ENCODE results near the gene NCLN. TPM values are rescaled to one million over a fixed set of nuclear protein-coding genes. Genes with fewer than 3 reads are reported as not detected.
"Not testable (repeated sequence)": the region's sequence is repeated elsewhere in the genome, so short reads cannot be mapped to it uniquely, and the experiment has no call there.

The NCLN gene
- total RNA-seq, 1 experiment from 2014 or later: 45.6 TPM

DNA sequence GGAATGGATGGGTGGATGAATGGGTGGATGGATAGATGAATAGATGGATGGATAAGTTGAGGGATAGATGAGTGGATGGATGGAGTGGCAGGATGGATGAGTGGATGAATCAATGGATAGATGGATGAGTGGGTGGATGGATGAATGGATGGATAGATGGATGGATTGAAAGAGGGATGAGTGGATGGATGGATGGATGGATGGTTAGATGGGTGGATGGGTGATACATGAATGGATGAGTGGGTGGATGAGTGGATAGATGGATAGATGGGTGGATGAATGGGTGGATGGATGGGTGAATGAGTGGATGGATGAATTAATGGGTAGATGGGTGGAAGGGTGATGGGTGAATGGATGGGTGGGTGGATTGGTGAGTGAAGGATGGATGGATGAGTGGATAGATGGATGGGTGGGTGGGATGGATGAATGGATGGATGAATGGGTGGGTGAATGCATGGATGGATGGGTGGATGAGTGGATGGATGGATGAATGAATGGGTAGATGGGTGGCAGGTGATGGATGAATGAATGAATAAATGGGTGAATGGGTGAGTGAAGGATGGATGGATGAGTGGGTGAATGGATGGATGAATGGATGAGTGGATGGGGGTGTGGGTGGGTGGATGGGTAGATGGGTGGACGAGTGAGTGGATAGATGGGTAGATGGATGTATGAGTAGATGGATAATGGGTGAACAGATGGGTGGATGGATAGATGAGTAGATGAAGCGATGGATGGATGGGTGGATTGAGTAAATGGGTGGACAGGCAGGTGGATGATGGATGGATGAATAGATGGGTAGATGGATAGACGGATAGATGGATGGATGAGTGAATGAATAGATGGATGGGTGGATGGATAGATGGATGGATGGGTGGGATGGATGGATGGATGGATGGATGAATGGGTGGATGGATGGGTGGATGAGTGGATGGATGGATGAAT, 32.2 kb upstream of the NCLN start:
- in situ Hi-C loops (cut with HindIII; ENCODE audit: low pct_unique_long_range_greater_than_20kb, low sequenced_read_pairs): no loop called here

DNA sequence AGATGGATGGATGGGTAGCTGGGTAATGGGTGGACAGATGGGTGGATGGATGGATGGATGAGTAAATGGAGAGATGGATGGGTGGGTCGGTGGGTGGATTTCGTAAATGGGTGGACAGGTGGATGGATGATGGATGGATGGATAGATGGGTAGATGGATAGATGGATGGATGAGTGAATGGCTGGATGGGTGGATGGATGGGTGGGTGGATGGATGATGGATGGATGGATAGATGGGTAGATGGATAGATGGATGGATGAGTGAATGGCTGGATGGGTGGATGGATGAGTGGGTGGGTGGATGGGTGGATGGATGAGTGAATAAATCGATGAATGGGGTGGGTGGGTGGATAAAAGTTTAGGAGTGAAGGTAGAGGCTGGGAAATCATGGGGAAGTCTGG, 31.3 kb upstream of the NCLN start:
- DNase-seq (ENCODE audit: low read depth); in situ Hi-C loops (cut with HindIII; ENCODE audit: low pct_unique_long_range_greater_than_20kb, low sequenced_read_pairs): not testable (repeated sequence)

More for the DNA sequence above, 32.2 kb upstream of the NCLN start:
- DNase-seq (ENCODE audit: low read depth): no peak

DNA sequence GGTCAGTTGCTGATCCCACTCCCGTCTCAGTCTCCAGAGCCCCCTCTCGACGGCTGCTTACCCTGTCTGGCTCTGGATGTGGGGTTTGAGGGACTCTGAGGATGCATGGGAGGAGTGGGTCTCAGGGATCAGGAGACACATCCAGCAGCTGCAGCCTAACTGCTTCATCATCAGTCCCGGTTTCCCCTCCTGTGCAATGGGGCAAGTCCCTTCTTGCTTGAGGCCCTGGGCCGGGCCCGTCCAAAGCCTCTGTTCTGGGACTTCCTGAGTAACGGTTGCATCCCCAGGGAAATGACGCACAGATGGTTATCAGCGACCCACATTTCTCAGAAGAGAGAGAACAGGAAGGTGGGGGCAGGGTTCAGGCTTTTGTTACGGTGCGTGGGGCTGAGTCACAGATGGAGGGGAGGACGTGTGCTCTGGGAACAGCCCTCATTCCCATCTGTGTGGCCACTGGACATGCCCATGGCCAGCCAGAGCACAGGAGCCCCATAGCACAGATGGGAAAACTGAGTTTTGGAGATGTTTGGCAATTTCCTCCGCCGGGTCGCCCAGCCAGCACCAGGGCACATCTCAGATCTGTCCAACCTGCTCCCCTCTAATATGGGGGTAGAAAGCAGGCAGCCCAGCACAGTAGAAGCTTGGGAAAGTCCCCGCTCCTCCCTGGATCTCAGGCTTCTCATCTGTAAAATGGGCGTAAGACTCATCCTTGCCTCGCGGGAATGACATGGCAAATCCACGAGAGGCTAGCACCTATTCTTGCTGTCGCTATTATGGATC, 30.6 kb upstream of the NCLN start:
- in situ Hi-C loops (cut with HindIII; ENCODE audit: low pct_unique_long_range_greater_than_20kb, low sequenced_read_pairs): no loop called here

DNA sequence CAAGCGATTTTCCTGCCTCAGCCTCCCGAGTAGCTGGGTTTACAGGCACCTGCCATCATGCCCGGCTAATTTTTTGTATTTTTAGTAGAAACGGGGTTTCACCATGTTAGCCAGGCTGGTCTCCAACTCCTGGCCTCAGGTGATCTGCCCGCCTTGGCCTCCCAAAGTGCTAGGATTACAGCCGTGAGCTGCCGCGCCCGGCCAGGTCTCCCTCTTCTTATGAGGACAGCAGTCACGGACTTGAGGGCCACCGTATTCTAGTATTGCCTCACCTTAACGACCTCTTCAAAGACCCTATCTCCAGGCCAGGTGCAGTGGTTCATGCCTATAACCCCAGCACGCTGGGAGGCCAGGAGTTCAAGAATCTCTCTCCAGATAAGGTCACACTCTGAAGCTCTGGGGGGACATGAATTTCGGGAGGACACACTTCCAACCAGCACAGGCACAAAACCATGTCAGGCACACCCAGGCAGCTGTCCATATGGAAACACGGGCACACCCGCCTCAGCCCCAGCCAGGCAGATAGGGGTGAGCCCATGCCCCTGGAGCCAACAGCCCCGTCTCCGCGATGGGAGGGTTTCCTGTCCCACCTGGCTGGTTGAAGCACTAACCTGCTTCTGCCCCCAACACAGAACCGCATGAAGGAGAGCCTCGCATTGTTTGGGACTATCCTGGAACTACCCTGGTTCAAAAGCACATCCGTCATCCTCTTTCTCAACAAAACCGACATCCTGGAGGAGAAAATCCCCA, 28.5 kb upstream of the NCLN start:
- in situ Hi-C loops (cut with HindIII; ENCODE audit: low pct_unique_long_range_greater_than_20kb, low sequenced_read_pairs): no loop called here
- DNase-seq (ENCODE audit: low read depth): no peak

More for the DNA sequence above, 30.6 kb upstream of the NCLN start:
- peak; percentile 78 for DNase-seq (ENCODE audit: low read depth)

DNA sequence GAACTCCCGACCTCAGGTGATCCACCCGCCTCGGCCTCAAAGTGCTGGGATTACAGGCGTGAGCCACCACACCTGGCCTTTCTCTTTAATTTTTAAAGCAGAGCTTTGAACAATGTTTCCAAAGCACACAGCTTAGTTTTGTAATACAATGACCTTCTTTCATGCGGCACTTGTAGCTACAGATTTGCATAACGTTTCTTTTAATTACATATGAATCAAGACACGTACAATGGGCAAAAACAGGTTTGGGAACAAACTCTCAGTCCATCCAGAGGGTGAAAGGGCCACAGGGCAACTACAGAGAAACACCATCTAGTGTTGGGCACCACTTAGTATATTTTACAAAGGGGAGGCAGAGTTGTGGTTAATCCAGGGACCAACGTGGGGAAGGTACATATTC, 26.2 kb upstream of the NCLN start:
- in situ Hi-C loops (cut with HindIII; ENCODE audit: low pct_unique_long_range_greater_than_20kb, low sequenced_read_pairs): no loop called here
- no peak for DNase-seq (ENCODE audit: low read depth)

DNA sequence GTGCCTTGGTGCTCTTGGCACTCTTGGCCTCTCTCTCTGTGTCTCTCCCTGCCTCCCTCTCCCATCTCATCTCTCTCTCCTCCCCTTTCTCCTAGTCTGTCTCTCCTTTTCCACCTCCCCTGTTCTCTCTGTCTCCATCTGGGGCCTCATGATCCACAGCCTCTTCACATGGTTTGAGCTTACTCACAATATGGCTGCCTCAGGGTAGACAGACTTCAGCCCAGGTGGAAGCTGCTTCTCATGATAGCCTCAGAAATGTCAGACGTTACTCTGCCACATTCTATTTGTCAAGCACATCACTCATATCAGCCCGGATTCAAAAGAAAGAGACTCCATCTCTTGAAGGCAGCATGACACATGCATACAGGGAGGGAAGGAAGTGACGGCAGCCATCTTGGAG, 25.5 kb upstream of the NCLN start:
- in situ Hi-C loops (cut with HindIII; ENCODE audit: low pct_unique_long_range_greater_than_20kb, low sequenced_read_pairs): no loop called here
- no peak for DNase-seq (ENCODE audit: low read depth)

DNA sequence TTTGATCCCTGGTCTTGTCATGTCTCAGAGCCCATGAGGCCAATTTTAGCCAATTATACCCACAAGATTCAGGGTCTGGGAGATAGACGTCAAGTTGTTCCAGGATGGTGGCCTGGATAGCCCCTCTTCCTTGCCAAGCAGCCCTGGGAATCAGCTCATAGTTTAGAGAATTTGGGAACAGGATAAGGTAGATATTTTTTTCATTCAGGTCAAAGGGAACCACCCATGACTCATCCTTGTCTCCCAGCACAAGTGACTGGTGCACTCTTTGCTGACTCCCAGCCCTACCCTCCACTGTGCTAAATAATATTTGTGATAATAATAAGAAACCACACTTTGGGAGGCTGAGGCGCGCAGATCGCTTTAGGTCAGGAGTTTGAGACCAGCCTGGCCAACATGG, 24.3 kb upstream of the NCLN start:
- no peak for DNase-seq (ENCODE audit: low read depth)
- in situ Hi-C loops (cut with HindIII; ENCODE audit: low pct_unique_long_range_greater_than_20kb, low sequenced_read_pairs): no loop called here

DNA sequence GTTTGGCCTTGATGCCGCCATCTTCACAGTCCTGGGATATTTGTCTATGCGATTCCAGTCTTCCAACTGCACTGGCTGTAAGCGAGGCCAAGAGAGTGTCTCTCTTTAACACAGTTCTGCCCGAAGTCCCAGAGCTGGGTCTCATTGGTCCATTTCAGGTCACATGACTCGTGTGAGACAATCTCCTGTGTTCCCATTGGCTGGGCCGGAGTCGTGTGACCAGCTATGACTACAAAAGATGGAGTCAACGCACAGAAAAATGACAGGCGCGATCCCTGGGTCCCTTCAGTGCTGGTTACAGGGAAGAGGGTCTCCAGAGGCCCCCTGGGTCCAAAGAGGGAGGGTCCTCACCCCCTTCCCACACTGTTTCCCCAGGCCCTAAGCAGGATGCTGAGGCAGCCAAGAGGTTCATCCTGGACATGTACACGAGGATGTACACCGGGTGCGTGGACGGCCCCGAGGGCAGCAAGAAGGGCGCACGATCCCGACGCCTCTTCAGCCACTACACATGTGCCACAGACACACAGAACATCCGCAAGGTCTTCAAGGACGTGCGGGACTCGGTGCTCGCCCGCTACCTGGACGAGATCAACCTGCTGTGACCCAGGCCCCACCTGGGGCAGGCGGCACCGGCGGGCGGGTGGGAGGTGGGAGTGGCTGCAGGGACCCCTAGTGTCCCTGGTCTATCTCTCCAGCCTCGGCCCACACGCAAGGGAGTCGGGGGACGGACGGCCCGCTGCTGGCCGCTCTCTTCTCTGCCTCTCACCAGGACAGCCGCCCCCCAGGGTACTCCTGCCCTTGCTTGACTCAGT, 23.1 kb upstream of the NCLN start:
- in situ Hi-C loops (cut with HindIII; ENCODE audit: low pct_unique_long_range_greater_than_20kb, low sequenced_read_pairs): no loop called here
- DNase-seq (ENCODE audit: low read depth): no peak

DNA sequence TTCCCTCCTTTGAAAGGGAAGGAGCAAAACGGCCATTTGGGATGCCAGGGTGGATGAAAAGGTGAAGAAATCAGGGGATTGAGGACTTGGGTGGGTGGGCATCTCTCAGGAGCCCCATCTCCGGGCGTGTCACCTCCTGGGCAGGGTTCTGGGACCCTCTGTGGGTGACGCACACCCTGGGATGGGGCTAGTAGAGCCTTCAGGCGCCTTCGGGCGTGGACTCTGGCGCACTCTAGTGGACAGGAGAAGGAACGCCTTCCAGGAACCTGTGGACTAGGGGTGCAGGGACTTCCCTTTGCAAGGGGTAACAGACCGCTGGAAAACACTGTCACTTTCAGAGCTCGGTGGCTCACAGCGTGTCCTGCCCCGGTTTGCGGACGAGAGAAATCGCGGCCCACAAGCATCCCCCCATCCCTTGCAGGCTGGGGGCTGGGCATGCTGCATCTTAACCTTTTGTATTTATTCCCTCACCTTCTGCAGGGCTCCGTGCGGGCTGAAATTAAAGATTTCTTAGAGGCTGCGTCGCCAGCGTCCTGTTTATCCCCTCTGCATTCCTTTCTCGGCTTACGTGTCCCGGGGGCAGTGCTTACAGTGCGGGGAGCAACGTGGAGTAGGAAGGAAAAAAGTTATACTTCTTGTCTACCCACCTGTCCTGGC, 22.4 kb upstream of the NCLN start:
- in situ Hi-C loops (cut with HindIII; ENCODE audit: low pct_unique_long_range_greater_than_20kb, low sequenced_read_pairs): no loop called here
- DNase-seq (ENCODE audit: low read depth): no peak

DNA sequence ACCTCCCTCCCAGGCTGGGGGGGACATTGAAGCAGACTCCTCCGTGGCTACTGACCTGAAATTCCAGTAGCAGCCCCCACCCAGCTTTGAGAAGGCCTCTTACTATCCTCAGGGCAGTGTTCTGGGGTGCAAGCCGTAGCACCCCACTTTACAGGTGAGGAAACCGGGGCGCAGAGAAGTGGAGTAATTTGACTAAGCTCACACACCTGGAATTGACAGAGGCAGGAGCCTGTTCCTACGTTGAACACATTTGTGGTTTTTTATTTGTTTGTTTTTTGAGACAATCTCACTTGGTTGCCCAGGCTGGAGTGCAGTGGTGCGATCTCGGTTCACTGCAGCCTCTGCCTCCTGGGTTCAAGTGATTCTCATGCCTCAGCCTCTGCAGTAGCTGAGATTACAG, 21.8 kb upstream of the NCLN start:
- DNase-seq (ENCODE audit: low read depth): no peak
- in situ Hi-C loops (cut with HindIII; ENCODE audit: low pct_unique_long_range_greater_than_20kb, low sequenced_read_pairs): no loop called here

DNA sequence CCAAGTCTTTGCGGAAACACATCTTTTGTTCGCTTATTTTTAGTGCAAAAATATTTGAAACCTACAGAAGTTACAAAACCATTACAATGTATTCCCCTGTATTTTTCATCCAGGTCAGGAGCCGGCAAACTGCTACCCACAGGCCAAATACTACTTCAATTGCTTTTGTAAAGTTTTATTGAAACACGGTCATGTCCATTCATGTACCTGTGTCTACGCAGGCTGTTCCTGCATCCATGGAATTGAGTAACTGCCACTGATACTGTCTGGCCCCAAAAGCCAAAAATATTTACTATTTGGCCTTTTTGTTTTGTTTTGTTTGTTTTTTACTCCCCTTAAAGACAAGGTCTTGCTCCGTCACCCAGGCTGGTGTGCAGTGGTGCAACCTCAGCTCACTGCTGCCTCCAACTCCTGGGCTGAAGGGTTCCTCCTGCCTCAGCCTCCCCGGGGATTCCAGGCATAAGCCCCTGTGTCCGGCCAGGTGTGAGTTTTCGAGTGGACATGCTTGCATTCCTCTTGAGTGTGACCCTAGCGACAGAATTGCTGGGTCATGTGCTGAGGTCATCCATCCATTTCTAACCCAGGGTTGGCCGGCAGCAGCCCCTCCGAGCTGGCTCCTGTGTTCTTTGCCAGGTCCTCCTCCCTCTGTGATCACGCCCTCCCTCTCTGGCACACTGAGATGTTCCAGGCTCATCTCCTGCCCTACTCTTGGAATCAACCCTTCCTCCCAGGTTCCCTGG, 18.0 kb upstream of the NCLN start:
- DNase-seq (ENCODE audit: low read depth): no peak
- in situ Hi-C loops (cut with HindIII; ENCODE audit: low pct_unique_long_range_greater_than_20kb, low sequenced_read_pairs): no loop called here

DNA sequence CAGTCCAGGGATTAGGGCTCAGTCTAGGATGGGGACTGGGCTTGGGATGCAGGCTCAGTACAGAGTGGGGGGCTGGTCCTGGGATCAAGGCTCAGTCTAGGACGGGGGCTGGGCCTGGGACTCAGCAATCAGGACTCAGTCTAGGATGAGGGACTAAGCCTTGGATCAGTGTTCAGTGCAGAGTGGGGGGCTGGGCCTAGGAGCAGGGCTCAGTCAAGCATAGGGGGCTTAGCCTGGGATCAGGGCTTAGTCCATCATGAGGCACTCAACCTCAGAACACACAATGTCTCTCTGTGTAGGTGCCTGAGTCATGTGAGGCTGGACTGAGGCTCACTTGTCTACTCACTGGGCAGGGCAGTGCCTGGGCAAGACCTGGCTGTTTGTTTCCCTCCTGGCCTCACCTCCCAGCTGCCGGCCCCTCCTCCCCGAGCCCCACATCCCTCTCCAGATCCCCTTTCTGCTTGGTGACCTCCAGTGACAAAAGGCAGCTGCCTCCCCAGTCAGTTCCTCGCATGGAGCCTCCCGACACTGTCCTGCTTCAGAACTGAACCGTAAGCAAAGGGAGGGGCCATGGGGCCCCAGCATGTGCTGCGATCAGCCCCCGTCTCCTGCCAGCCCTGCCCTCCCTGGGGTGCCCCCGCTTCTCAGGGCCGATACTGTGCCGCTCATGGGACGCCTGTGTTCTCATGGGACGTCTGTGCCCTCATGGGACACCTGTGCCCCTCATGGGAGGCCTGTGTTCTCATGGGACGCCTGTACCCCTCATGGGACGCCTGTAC, 13.6 kb upstream of the NCLN start:
- in situ Hi-C loops (cut with HindIII; ENCODE audit: low pct_unique_long_range_greater_than_20kb, low sequenced_read_pairs): no loop called here
- DNase-seq (ENCODE audit: low read depth): no peak

DNA sequence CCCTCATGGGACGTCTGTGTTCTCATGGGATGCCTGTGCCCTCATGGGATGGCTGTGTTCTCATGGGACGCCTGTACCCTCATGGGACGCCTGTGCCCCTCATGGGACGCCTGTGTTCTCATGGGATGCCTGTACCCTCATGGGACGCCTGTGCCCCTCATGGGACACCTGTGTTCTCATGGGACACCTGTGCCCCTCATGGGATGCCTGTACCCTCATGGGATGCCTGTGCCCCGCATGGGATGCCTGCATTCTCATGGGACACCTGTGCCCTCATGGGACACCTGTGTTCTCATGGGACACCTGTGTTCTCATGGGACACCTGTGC, 13.1 kb upstream of the NCLN start:
- DNase-seq (ENCODE audit: low read depth); in situ Hi-C loops (cut with HindIII; ENCODE audit: low pct_unique_long_range_greater_than_20kb, low sequenced_read_pairs): not testable (repeated sequence)

DNA sequence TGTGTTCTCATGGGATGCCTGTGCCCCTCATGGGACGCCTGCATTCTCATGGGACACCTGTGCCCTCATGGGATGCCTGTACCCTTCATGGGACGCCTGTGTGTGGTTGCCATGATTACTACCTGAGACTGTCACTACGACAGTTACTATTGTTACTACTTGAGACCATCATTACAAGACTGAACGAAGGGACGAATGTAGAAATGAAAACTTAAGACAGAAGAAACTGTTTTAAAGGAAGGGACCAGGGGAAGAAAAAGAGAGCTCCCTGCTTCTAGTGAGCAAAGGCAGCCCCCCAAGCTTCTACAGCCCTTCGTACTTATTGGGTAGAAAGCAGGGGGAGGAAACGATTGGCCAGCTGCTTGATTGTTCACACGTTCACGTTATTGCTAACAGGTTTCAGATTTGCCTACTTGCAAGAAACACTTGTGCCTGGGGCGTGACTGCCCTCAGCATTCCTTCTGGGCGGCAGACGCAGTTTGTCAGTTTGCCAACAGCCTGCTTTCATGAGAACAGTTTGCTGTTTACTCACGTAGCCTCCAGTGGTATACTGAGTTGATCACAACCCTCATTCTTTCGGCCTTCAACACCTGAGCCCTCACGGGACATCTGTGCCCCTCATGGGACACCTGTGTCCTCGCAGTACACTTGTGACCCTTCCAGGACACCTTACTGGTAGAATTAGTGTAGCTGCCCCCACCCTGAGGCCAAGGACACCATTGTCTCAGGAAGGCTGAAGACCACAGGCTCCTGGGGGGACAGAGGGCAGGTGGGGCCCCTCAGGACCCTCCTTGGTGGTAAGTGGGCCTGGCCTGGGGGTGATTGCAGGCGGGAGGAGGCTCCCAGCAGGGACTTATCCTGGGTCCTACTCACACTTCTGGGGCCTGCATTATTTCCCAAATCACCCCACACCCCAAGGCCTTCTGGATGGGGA, 9.7 kb upstream of the NCLN start:
- in situ Hi-C loops (cut with HindIII; ENCODE audit: low pct_unique_long_range_greater_than_20kb, low sequenced_read_pairs): no loop called here

DNA sequence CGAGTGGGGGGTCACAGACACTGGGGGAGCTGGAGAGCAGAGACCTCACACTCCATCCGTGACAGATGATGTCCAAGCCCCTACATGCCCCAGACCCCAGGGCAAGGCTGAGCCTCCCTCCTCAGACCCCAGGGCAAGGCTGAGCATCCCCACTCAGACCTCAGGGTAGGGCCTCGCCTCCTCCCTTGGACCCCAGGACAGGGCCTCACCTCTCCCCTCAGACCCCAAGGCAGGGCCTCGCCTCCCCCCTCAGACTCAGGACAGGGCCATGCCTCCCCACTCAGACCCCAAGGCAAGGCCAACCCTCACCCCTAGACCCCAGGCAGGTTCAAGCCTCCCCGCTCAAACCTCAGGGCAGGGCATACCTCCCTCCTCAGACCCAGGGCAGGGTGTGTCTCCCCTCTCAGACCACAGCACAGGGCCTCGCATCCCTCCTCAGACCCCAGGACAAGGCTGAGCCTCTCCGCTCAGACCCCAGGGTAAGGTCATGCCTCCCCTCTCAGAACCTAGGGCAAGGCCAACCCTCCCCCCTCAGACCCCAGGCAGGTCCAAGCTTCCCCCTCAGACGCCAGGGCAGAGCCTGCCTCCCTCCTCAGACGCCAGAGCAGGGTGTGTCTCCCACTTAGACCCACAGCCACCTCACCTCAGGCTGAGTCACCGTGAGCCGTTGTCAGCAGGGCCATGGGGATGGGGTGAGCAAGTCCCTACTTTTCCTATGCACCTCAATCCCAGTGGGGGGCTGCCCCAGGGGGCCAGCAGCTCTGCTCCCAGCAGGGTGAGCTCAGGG, 8.8 kb upstream of the NCLN start:
- in situ Hi-C loops (cut with HindIII; ENCODE audit: low pct_unique_long_range_greater_than_20kb, low sequenced_read_pairs): no loop called here

More for the DNA sequence above, 9.7 kb upstream of the NCLN start:
- DNase-seq (ENCODE audit: low read depth): peak; percentile 69

More for the DNA sequence above, 8.8 kb upstream of the NCLN start:
- peak; percentile 73 for DNase-seq (ENCODE audit: low read depth)

All from Caki2 (cell line).